ENCODE results near the gene RPL4. TPM values are rescaled to one million over a fixed set of nuclear protein-coding genes. Genes with fewer than 3 reads are reported as not detected.
"Not testable (repeated sequence)": the region's sequence is repeated elsewhere in the genome, so short reads cannot be mapped to it uniquely, and the experiment has no call there.

Gene RPL4
- total RNA-seq, 1 experiment from 2014 or later = 3,988 TPM

DNA sequence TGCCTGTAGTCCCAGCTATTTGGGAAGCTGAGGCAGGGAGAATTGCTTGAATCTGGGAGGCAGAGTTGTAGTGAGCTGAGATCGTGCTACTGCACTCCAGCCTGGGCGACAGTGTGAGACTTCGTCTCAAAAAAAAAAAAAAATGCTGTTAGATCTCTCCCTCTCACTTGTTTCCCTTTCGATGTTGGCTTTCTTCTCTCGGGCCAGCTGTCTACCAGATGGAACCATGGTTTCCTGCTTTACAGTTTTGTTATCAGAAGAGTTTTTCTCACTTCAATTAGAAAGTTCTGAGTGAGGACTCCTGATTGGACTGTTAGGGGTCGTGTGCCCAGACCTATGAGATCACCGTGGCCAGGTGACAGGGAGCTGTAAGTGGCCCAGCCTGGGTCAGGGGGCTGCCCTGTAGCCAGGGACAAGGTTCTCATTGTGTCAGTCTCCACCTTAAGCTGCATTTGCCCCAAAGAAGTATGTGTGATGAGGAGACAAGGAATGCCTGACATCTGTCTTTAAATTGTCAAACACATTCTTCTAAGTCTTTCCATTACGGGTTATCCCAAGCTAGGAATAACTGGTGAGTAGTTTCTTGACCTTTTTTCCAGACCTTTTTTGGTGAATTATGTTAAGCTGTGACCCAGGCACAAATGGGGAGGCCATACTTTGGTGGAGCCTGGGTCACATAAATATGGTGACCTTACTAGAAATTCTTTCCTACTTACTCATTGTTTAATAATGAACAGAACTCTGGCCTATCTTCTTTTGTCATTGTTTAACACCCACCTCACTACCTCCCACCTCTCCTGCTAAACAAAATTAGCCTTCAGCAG is 32.3 kb downstream of the RPL4 start:
- DNase-seq = no peak
- Histone ChIP-seq H2BK5ac (ENCODE audit: insufficient read length, low read length) (no peak overlapping the region), H3K9ac (ENCODE audit: extremely low read depth, insufficient read length, low read length) (no peak overlapping the region), H2BK20ac (ENCODE audit: low read depth, low read length, poor library complexity, severe bottlenecking) (no peak overlapping the region), H3K4me1 (ENCODE audit: insufficient read depth, low read length) (peaks cover 32% of the 10 kb centered on the region), H3K4ac (ENCODE audit: low read depth, low read length) (no peak overlapping the region), H2BK12ac (ENCODE audit: insufficient read length, low read depth, low read length) (no peak overlapping the region), H3T11ph (ENCODE audit: low read length) (no peak overlapping the region), H2BK120ac (ENCODE audit: low read depth, low read length, poor library complexity, severe bottlenecking) (no peak overlapping the region), H3K9me3 (ENCODE audit: control insufficient read depth, low read depth, low read length) (no peaks in the 10 kb centered on the region), H3K27ac (ENCODE audit: insufficient read length, low read depth, low read length) (peak overlapping the region; percentile 83), H4K5ac (ENCODE audit: insufficient read length, low read depth, low read length) (no peak overlapping the region), H2BK15ac (ENCODE audit: low read depth, low read length) (no peak overlapping the region), H3K23me2 (ENCODE audit: insufficient read length, low read depth, low read length, poor library complexity, severe bottlenecking) (no peaks in the 10 kb centered on the region), H4K20me1 (ENCODE audit: control insufficient read depth, insufficient read depth, insufficient read length) (no peaks in the 10 kb centered on the region), H3K27me3 (ENCODE audit: insufficient read depth, low read length) (no peaks in the 10 kb centered on the region), H3K23ac (ENCODE audit: insufficient read length, low read depth, low read length) (no peak overlapping the region), H3K4me2 (ENCODE audit: insufficient read depth, insufficient read length, low read length) (no peak overlapping the region), H3K56ac (ENCODE audit: insufficient read length, low read depth, low read length) (no peak overlapping the region), H4K91ac (ENCODE audit: insufficient read length, low read depth, low read length) (no peak overlapping the region), H3K79me1 (ENCODE audit: insufficient read depth, low read depth, low read length, poor library complexity, severe bottlenecking) (no peaks in the 10 kb centered on the region), H3K14ac (ENCODE audit: insufficient read depth, low read length) (no peak overlapping the region), H4K8ac (replicated peaks; ENCODE audit: insufficient read length, low read depth, low read length) (no peak overlapping the region), H3K79me2 (ENCODE audit: insufficient read depth, low read length) (no peaks in the 10 kb centered on the region), H2AFZ (ENCODE audit: low read length) (no peak overlapping the region), H3K18ac (ENCODE audit: insufficient read length, low read depth, low read length) (no peak overlapping the region), H2AK5ac (ENCODE audit: insufficient read length, low read length) (no peak overlapping the region)
- WGBS (ENCODE audit: extremely low coverage, insufficient read length, low lambda C conversion rate) = no CpG with 5 or more reads among the region's 8 CpGs
- TF ChIP-seq, protein P1, sequence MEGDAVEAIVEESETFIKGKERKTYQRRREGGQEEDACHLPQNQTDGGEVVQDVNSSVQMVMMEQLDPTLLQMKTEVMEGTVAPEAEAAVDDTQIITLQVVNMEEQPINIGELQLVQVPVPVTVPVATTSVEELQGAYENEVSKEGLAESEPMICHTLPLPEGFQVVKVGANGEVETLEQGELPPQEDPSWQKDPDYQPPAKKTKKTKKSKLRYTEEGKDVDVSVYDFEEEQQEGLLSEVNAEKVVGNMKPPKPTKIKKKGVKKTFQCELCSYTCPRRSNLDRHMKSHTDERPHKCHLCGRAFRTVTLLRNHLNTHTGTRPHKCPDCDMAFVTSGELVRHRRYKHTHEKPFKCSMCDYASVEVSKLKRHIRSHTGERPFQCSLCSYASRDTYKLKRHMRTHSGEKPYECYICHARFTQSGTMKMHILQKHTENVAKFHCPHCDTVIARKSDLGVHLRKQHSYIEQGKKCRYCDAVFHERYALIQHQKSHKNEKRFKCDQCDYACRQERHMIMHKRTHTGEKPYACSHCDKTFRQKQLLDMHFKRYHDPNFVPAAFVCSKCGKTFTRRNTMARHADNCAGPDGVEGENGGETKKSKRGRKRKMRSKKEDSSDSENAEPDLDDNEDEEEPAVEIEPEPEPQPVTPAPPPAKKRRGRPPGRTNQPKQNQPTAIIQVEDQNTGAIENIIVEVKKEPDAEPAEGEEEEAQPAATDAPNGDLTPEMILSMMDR (conservative IDR thresholded peaks at IDR 0.05) = no peak
- peaks cover 72 to 79% of the 10 kb centered on the region in 2 experiments for H3K4me1 Mint-ChIP-seq
- no peaks in the 10 kb centered on the region for H3K9me3 Mint-ChIP-seq
- peak overlapping the region; percentile 20 to 99 (median 83); a peak in 6 of 7 replicates for H3K27ac Mint-ChIP-seq
- H3K27me3 Mint-ChIP-seq (ENCODE audit: low read depth) = no peaks in the 10 kb centered on the region
- H3K36me3 Mint-ChIP-seq (ENCODE audit: insufficient read depth in 1 of 3, low read depth in 3 of 3) = peaks cover 2 to 4% (median 4%) of the 10 kb centered on the region in 3 experiments; a peak in 4 of 7 replicates
- H3K4me3 Mint-ChIP-seq = no peak overlapping the region

DNA sequence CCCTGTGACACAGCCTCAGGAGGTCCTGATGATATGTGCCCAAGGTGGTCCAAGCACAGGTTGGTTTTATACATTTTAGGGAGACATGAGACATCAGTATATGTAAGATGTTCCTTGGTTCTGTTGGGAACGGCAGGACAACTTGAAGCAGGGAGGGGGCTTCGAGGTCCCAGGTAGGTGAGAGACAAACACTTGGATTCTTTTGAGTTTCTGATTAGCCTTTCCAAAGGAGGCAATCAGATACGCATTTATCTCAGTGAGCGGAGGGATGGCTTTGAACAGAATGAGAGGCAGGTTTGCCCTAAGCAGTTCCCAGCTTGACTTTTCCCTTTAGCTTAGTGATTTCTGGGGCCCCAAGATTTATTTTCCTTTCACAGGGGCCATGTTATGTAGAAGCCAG is 33.8 kb downstream of the RPL4 start:
- H4K8ac ChIP-seq (replicated peaks; ENCODE audit: insufficient read length, low read depth, low read length); H3K27me3 Mint-ChIP-seq (ENCODE audit: low read depth); H2BK15ac ChIP-seq (ENCODE audit: low read depth, low read length); H2BK5ac ChIP-seq (ENCODE audit: insufficient read length, low read length); H3K79me2 ChIP-seq (ENCODE audit: insufficient read depth, low read length); H3K56ac ChIP-seq (ENCODE audit: insufficient read length, low read depth, low read length); H3K9me3 Mint-ChIP-seq; H2AK5ac ChIP-seq (ENCODE audit: insufficient read length, low read length); H4K5ac ChIP-seq (ENCODE audit: insufficient read length, low read depth, low read length); H3K18ac ChIP-seq (ENCODE audit: insufficient read length, low read depth, low read length); H3K4me2 ChIP-seq (ENCODE audit: insufficient read depth, insufficient read length, low read length); H3T11ph ChIP-seq (ENCODE audit: low read length); H3K14ac ChIP-seq (ENCODE audit: insufficient read depth, low read length); H3K23me2 ChIP-seq (ENCODE audit: insufficient read length, low read depth, low read length, poor library complexity, severe bottlenecking); H3K4ac ChIP-seq (ENCODE audit: low read depth, low read length); H2BK20ac ChIP-seq (ENCODE audit: low read depth, low read length, poor library complexity, severe bottlenecking); H4K20me1 ChIP-seq (ENCODE audit: control insufficient read depth, insufficient read depth, insufficient read length); H2AFZ ChIP-seq (ENCODE audit: low read length); H3K27me3 ChIP-seq (ENCODE audit: insufficient read depth, low read length); H4K91ac ChIP-seq (ENCODE audit: insufficient read length, low read depth, low read length); H3K23ac ChIP-seq (ENCODE audit: insufficient read length, low read depth, low read length); H3K9ac ChIP-seq (ENCODE audit: extremely low read depth, insufficient read length, low read length); H3K9me3 ChIP-seq (ENCODE audit: control insufficient read depth, low read depth, low read length); H2BK12ac ChIP-seq (ENCODE audit: insufficient read length, low read depth, low read length); DNase-seq; H2BK120ac ChIP-seq (ENCODE audit: low read depth, low read length, poor library complexity, severe bottlenecking); H3K79me1 ChIP-seq (ENCODE audit: insufficient read depth, low read depth, low read length, poor library complexity, severe bottlenecking): not testable (repeated sequence)
- peak overlapping the region in 1 of 2 experiments; percentile 61; a peak in 2 of 5 replicates for H3K4me3 Mint-ChIP-seq
- H3K4me1 Mint-ChIP-seq = peaks cover 57 to 64% of the 10 kb centered on the region in 2 experiments
- WGBS (ENCODE audit: extremely low coverage, insufficient read length, low lambda C conversion rate) = no CpG with 5 or more reads among the region's 4 CpGs
- H3K36me3 Mint-ChIP-seq (ENCODE audit: insufficient read depth in 1 of 3, low read depth in 3 of 3) = peaks cover 16 to 19% (median 19%) of the 10 kb centered on the region in 3 experiments
- Histone ChIP-seq H3K4me1 (ENCODE audit: insufficient read depth, low read length) (peaks cover 24% of the 10 kb centered on the region), H3K27ac (ENCODE audit: insufficient read length, low read depth, low read length) (peak overlapping the region; percentile 3)
- peak overlapping the region; percentile 53 to 96 (median 68) for H3K27ac Mint-ChIP-seq

All from H9 (cell line).